VCaP (cell line): ENCODE results near the gene GCNT1.
"Not testable (repeated sequence)": the region's sequence is repeated elsewhere in the genome, so short reads cannot be mapped to it uniquely, and the experiment has no call there.

Experiments used
- H3K27ac ChIP-seq: fragments of 450-650 bp; 2 replicates; pipeline ENCODE4 v1.5.1; 2017
- TF ChIP-seq, protein P1 (sequence below): fragments of 450-650 bp; conservative IDR thresholded peaks from 2 replicates; pipeline ENCODE4 v1.5.1; 2017; ENCODE audit warnings: mild to moderate bottlenecking, moderate library complexity

Gene GCNT1

GRCh38 chr9:76475686-76476085, 16.7 kb downstream of the GCNT1 start:
- H3K27ac ChIP-seq: no peak overlapping the region
- TF ChIP-seq, protein P1, sequence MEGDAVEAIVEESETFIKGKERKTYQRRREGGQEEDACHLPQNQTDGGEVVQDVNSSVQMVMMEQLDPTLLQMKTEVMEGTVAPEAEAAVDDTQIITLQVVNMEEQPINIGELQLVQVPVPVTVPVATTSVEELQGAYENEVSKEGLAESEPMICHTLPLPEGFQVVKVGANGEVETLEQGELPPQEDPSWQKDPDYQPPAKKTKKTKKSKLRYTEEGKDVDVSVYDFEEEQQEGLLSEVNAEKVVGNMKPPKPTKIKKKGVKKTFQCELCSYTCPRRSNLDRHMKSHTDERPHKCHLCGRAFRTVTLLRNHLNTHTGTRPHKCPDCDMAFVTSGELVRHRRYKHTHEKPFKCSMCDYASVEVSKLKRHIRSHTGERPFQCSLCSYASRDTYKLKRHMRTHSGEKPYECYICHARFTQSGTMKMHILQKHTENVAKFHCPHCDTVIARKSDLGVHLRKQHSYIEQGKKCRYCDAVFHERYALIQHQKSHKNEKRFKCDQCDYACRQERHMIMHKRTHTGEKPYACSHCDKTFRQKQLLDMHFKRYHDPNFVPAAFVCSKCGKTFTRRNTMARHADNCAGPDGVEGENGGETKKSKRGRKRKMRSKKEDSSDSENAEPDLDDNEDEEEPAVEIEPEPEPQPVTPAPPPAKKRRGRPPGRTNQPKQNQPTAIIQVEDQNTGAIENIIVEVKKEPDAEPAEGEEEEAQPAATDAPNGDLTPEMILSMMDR: no peak

GRCh38 chr9:76477818-76478217, 18.8 kb downstream of the GCNT1 start:
- H3K27ac ChIP-seq: not testable (repeated sequence)

DNA sequence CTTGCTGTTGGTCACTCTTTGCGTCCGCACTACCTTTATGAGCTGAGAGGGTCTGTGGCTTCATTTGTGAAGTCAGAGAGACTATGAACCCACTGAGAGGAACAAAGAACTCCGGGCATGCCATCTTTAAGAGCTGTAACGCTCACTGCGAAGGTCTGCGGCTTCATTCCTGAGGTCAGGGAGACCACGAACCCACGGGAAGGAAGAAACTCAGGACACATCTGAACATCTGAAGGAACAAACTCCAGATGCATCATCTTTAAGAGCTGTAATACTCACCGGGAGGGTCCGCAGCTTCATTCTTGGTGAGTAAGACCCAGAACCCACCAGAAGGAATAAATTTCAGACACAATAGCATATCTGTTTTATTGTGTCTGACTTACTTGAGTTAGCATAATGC, 19.2 kb downstream of the GCNT1 start:
- TF ChIP-seq, protein P1: no peak
- H3K27ac ChIP-seq: no peak overlapping the region

- H3K27ac ChIP-seq: not testable (repeated sequence)
These were observed 20.4 kb downstream of the GCNT1 start for GRCh38 chr9:76479337-76479736.

DNA sequence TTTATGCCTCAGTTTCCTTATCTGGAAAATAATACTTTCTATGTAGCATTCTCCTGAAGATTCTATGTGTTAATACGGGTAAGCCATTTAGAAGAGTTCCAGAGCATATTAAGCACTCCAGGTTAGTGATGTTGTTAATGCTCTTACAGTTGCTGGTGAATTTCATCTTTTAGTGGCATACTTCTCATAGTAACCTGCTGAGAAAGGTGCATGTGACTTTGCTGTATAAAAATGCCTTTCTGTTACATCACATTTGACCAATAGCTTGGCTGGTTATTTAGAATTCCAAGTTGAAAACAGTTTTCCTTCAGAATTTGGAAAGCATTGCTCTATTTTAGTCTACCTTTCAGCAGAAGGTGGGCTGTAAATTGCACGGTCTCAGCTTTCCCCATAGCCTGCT, 27.2 kb downstream of the GCNT1 start:
- TF ChIP-seq, protein P1: no peak
- H3K27ac ChIP-seq: no peak overlapping the region

DNA sequence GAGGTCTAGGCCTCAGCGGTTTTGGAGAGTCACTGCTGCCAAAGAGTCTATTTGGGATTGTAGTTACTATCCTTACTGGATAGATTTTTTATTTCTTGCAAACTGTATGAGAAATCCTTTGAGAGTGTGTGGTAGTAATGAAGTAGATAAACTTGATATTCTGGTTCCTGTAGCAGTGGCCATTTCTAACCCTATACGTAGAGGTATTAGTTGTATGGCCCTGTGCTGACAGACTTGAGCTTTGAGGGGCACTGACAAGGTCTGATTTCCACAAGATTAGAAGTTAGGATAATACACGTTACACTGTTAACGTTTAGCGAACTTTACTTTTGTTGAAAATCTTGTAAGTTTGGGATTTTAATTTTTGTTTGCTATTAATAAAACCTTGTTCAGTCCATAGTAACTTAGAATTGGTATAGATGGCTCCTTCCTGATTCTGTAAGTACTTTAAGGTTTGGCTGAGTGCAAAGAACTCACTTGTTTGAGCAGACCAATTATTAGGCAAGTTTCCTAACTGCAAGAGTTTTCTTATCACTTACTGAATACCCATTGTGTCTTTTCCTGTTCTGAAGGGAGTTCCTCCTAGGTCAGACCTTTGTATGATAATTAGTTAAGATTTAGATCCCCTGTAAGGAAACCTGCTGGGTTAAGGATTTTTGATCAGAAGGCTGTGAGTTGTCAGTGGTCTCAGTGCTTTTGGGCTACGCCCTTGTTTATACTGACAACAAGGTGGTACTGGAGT, 31.4 kb downstream of the GCNT1 start:
- H3K27ac ChIP-seq: no peak overlapping the region
- TF ChIP-seq, protein P1: no peak

DNA sequence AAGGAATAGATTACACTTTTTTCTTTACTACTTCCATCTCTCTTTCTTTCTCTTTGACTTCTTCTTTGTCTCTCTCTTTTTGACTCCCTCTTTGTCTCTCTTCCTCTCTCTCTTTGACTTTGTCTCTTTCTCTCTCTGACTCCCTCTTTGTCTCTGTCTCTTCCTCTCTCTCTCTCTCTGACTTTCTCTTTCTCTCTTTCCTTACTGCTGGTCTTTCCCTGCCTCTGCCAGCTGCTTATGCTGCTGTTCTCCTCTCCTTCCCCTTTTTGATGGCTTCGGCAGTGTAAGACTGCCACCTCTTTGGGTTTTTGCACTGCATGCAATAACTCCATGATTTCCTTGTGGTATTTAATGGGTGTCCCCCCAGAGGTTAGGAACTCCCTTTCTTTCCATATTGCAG, 32.1 kb downstream of the GCNT1 start:
- not testable (repeated sequence) for H3K27ac ChIP-seq

DNA sequence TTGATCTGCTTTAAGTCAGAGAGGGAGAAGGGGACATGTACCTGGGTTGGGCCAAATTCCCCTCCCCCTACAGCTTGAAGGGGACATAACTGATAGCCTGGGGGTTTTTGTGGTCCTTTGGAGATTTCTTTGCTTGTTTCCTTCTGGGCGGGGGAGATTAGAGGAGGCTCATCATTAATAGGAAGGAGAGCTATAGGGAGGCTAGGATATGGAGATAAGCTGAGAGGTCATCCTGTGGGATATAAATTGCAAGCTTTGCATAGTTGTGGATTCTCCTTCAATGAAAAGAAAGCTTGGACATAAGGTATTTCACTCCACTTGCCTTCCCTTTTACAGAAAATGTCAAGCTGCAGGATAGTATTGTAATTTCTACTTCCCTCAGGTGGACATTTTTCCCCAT, 34.5 kb downstream of the GCNT1 start:
- not testable (repeated sequence) for H3K27ac ChIP-seq

DNA sequence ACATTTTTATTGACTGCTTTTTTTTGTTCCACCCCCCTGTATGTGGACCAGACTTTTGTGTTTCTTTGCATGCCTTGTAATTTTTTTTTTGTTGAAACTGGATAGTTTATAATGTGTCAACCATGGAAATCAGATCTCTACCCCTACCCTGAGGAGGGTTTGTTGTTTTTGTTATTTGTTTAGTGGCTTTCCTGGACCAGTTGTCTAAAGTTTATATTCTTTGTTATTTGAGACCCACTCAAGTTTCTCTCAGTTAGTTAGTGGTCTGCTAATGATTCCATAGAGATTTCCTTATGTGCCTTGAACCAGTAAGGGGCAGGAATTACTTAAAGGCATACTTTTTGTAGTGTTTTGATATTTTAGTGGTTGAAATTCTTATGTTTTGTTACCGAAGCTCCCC, 41.1 kb downstream of the GCNT1 start:
- no peak overlapping the region for H3K27ac ChIP-seq
- TF ChIP-seq, protein P1: no peak

DNA sequence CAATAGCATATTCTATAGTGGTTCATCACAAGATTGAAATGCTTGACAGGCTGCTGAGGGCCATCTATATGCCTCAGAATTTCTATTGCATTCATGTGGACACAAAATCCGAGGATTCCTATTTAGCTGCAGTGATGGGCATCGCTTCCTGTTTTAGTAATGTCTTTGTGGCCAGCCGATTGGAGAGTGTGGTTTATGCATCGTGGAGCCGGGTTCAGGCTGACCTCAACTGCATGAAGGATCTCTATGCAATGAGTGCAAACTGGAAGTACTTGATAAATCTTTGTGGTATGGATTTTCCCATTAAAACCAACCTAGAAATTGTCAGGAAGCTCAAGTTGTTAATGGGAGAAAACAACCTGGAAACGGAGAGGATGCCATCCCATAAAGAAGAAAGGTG, 43.8 kb downstream of the GCNT1 start:
- no peak overlapping the region for H3K27ac ChIP-seq
- TF ChIP-seq, protein P1: no peak
